Activated CD4-positive, alpha-beta T cell treated with anti-CD3 and anti-CD28 coated beads for 24 hours (primary cell): ENCODE data around the gene SPATA13.
"Not testable (repeated sequence)": the region's sequence is repeated elsewhere in the genome, so short reads cannot be mapped to it uniquely, and the experiment has no call there.

Experiments
- DNase-seq, 2 donors: peaks; one replicate each; pipeline ENCODE4 v3.0.0-alpha.2; 2020; ENCODE audit warnings: low read depth in 2 of 2

The SPATA13 gene

DNA sequence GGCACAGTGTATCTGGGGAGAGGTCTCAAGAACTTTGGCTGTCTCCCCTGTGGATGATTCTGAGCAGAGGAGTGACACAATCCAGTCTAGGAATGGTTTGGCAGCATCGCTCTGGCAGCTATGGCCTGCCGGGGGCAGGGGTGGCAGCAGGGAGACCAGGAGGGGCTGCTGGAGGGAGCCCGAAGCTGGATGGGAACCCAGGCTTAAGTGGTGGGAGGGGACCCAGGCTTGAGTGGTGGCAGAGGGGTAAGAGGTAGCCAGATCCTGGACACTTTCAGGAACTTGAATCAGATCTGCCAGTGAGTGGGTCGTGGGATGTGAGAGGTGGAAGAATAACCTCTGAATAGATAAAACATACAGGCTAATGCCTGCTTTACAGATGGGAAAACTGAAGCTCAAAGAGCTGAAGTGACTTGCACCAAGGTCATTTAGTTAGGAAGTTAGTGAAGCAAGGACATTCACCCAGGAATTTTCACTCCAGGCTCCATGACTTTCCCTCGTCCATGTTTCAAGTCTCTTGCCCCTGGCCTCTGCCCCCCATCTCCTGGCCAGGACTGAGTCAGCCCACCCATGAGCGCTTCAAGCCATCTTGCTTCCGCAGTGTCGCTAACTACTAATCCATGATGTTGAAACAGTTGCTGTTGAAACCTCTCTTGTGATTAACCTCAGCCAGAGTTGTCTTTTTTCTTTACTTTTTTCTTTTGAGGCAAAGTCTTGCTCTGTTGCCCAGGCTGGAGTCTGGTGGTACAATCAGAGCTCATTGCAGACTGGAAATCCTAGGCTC is 119.0 kb downstream of the SPATA13 start:
- DNase-seq: no peak

GRCh38 chr13:24280720-24281119 is 120.2 kb downstream of the SPATA13 start:
- no peak for DNase-seq

DNA sequence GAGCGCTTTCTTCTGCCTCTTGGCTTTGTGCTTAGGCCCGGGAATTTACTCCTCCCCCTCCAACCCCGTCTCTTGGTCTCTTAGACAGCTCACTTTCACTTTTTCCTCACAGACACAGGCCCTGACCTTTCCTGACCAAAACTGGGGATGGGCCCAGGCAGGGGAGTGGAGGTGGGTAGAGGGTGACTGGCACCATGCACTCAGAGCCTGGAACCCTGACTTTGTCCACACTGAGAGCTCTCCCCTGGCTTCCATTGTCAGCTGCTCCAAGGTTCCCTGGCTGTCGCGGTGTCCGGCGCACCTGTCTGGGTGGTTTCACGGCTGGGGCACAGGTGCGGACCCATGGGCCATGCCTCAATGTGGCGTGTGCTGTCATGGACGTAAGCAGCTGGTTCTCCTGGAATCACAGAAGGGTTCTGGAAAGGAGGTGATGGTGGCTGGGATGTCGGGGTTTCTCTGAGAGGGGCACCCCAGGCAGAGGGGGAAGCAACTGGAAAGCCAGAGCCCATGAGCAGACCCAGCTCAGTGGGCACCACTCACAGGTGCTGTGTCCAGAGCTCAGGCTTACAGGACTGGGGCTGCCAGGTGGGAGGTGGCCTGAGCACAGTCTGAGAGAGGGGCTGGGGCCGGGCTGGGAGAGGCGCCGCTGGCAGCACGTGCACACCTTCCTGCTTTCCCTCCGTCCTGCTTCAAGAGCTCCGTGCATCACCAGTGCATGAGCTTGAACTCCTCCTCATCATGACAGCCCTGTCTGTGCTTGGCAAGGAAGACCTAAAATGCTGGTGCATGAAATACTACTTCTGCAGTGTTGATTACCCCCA is 120.9 kb downstream of the SPATA13 start:
- no peak for DNase-seq

GRCh38 chr13:24282256-24282655 is 121.7 kb downstream of the SPATA13 start:
- DNase-seq: no peak

- no peak for DNase-seq
Measured at GRCh38 chr13:24284889-24285565, 124.5 kb downstream of the SPATA13 start.

DNA sequence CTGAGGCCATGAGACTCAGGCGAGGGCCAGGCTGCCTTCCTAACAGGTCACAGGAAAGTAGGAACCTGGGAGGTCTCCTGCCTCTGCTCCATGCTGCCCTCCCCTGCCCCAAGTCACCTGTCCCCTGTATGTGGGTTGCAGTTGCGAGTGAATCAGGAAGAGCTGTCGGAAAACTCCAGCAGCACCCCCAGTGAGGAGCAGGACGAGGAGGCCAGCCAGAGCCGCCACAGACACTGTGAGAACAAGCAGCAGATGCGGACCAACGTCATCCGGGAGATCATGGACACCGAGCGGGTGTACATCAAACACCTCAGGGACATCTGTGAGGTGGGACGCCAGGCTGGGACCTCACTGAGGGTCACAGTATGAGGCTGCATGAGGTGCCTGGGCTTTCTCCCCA is 126.1 kb downstream of the SPATA13 start:
- DNase-seq: no peak

GRCh38 chr13:24287748-24288287 is 127.3 kb downstream of the SPATA13 start:
- no peak for DNase-seq

- DNase-seq: no peak
Measured at GRCh38 chr13:24288870-24289269, 128.3 kb downstream of the SPATA13 start.

GRCh38 chr13:24290280-24290932 is 129.9 kb downstream of the SPATA13 start:
- no peak for DNase-seq

DNA sequence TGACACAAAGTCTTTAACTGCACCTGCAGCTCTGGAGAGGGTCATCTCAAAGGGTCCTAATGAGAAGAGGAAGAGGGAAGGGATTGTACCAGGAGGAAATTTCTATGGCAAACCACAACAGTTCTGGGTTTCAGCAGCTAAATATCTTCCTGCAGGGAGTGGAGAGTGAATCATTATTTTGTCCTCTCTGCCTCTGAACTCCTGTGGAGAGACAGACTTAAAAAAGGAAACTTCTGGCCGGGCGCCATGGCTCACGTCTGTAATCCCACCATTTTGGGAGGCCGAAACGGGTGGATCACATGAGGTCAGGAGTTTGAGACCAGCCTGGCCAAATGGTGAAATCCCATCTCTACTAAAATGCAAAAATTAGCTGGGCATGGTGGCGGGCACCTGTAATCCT is 132.0 kb downstream of the SPATA13 start:
- DNase-seq: no peak

GRCh38 chr13:24293746-24294145 is 133.2 kb downstream of the SPATA13 start:
- no peak for DNase-seq

DNA sequence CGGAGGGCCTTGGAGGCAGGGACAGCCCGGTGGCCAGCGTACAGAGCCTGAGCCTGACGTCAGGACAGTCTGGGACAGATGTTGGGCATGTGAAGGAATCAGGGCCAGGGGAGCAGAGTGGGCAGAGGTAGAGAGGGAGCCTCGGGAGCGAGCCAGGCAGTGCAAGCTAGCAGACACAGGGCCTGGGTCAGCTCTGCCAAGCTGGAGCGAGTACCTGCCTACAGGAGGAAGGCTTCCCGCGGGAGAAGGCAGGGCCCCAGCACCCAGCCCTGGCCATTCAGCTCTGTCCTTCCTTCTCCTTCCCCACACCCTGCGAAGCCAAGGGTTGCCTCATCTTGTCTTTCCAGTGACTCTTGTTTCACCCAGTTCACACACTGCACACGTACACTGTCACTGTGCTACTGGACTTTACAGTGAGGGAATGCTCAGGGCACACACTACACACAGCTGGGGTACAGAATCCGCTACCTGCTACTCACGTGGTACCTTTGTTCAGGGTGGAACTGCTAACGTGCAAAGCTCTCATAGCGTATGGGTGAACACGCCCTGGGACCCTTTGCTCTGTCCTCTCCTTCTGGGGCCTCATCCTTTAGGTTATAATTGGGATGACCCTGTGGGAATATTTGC is 139.1 kb downstream of the SPATA13 start:
- no peak for DNase-seq

- DNase-seq: no peak
Measured at GRCh38 chr13:24301434-24301833, 140.9 kb downstream of the SPATA13 start.

DNA sequence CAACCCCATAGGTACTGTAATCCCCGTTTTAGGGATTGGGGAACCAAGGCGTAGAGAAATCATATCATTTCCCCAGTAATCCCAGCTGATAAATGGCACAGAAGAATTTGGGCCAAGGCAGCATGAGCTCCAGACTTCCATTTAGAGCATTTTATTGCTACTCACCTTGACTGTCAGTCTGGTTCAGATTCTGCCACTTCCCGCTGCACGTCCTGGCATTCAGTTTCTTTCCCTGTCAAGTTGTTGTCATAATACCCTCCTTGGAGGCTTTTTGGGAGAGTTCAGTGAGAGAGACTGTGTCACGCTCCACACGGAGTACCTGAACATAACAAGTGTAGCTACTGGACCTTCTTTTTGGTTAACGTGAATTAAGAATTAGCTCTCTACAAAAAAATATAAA is 141.4 kb downstream of the SPATA13 start:
- no peak for DNase-seq

DNA sequence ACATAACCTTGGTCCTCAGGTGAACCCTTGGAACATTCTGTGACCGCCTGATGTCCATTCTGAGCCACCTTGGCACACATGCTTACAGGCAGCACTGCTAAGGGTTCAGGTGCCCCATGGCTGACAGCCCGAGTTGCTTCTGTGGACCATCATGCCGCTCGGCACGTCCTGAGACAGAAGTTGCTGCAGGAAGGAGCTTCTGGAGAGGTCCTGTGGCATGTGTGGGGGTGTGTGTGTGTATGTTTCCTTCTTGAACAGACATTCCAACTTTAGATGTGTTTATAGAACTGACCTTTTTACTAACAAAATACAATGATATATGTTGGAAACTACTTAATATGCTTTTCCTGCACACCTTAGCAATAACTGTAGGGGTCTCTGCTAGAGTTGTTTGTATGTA is 144.1 kb downstream of the SPATA13 start:
- DNase-seq: no peak

- no peak for DNase-seq
Measured at GRCh38 chr13:24306632-24307031, 146.1 kb downstream of the SPATA13 start.

GRCh38 chr13:24307211-24308067 is 146.9 kb downstream of the SPATA13 start:
- DNase-seq: no peak

- no peak for DNase-seq
Measured at GRCh38 chr13:24308068-24308445, 147.5 kb downstream of the SPATA13 start.

- DNase-seq: no peak
Measured at GRCh38 chr13:24308488-24309020, 148.0 kb downstream of the SPATA13 start.

DNA sequence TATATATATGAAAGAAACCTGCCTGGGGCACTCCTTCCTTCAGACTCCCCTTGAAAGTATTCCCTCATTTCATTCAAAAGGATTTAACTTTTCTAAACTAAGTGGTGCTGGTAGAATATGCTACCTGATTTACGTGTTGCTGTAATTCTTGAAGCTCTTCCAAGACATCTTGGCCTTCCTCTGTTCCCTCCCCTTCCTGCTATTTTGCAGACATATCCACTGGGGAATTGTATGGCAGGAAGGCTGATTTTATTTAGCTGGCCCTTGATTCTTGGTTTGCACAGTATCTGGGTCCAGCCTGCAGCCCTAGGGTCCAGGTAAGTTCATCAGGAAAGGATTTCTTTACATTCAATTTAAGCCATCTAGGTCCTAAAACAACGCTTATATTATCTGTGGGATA is 148.8 kb downstream of the SPATA13 start, which contains the start of gene C1QTNF9:
Gene C1QTNF9, plus strand, starts transcription at position 281 of the 400 bp plus-strand sequence. CDS start 6,424 bp downstream, outside the sequence.
- not testable (repeated sequence) for DNase-seq
